Fibroblast of skin of scalp (primary cell): Measurements from ENCODE around the gene UXS1.

ENCODE experiments used
- DNase-seq: peaks from one replicate; pipeline ENCODE4 v3.0.0-alpha.2; 2013

The UXS1 gene

DNA sequence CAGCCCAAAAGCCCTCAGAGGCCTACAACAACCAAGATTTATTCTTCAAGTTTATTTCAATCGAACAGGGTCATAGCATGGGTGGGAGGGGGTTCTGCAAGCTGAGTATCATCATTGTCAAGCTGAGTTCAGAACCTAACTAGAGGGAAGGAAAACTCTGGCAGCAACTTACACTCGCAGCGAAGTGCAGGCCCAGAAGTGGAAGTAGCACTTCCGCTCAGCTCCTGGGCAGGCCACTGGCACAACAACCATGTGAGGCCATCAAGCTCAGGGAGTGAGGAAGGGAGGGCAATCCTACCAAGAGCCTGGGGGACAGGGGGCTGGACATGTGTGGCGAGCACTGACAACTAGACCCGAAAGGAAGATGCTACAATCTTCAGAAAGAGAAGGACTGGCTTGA, 4.8 kb downstream of the UXS1 start:
- no peak for DNase-seq

DNA sequence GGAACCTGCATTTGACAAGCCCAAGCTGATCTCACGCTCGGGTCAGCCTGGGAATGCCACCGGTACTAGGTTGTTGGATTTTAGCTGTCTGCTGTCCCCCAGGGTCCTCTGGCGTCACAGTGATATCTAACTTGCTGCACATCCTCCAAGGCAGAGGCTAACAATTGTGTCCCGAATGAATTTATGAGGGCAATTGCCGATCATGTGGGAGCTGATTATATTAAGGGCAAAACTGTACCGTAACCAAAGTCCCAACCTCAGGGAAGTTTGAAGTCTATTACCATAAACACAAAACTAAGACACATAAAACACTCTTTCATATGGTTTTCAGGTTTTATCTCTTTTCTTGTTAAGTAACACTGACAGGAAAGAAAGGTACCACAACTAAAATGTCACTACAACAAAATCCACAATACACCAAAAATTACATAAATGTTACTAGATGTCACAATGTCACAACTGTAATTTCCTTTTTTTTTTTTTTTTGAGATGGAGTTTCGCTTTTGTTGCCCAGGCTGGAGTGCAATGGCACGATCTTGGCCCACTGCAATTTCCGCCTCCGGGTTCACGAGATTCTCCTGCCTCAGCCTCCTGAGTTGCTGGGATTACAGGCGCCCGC, 6.7 kb downstream of the UXS1 start:
- no peak for DNase-seq

GRCh38 chr2:106185475-106186184, 8.5 kb downstream of the UXS1 start:
- no peak for DNase-seq

- no peak for DNase-seq
These were observed 9.2 kb downstream of the UXS1 start for GRCh38 chr2:106184857-106185256.

- no peak for DNase-seq
These were observed 9.7 kb downstream of the UXS1 start for GRCh38 chr2:106184394-106184793.

- DNase-seq, result peak; percentile 65
These were observed 10.9 kb downstream of the UXS1 start for GRCh38 chr2:106183101-106183696.

- no peak for DNase-seq
These were observed 13.0 kb downstream of the UXS1 start for GRCh38 chr2:106181064-106181463.

DNA sequence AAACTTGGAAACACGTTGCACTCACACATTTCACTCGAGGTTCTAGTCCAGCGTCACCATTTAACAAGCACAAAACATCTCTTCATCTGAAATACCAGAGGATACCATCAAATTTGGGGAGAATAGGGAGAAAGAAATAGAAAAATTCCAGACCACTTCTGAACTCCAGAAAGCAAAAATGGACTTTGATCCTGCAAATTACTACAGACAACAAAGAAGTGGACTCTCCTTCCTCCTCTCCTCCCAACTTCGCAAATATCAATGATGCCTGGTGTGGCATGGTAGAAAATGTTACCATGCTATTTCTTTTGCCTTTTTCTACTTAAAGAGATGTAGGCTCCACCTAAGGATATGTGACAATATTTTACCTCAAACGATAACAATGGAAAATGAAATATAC, 13.5 kb downstream of the UXS1 start:
- no peak for DNase-seq

DNA sequence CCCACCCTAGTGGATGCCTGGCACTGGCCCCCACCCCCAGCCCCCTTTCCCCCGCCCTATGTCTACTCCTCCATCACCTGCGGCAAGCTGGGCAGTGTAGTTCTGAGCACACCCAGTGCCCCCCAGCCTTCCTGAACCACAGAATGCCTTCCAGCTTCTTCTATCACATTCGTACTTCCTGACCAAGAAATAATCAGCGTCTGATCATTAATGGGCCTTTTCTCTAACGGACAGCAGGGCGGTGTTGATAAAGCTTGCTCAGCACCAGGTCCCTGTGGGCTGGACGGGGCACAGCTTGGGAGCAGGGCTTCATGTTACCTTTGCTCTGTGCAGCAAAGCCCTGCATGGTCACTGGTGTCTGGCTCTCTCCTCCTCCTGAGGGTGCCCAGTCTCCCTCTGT, 15.4 kb downstream of the UXS1 start:
- no peak for DNase-seq

DNA sequence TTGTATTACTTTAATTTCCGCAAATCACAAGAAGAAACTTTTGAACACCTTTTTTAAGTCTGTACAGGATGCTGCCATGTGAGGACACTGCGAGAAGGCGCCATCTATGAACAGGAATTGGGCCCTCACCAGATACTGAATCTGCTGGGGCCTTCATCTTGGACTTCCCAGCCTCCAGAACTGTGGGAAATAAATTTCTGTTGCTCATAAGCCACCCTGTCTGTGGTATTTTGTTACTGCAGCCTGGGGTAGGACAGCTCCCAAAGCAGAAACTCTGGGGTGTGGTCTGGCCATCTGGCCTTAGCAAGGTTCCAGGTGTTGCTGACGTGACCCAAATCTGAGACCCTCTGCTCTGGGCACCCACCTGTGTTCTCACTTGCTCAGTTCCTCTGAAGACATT, 16.5 kb downstream of the UXS1 start:
- DNase-seq, result no peak

DNA sequence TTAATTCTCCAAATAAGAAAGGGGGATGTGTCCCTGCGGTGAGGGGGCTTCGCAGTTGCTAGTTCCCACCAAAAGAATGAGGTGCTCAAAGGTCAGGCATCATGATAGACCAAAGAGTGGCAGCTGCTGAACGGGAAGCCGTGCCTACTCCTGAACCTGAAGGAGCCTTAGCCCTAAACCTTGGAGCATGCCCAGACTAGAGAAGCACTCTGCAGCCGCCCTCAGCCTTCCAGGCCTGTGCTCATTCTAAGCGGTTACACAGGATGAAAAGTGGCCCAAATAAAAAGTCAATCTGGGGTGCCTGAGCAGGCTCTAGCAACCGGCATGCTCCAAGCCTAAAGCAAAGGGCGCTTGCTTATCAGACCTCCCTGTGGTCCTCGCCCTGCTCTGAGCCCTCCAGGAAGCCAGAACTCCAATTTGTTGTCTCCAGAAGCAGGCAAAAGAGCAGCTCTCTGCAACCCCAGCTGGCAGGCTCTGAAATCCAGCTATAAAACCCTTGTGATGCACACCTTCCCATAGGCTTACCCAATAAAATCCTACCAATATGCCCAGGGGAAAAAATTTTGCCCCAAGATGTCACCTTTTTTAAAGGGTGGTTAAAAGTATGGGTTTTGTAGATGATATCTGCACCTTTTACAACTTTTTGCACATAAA, 17.5 kb downstream of the UXS1 start:
- no peak for DNase-seq

DNA sequence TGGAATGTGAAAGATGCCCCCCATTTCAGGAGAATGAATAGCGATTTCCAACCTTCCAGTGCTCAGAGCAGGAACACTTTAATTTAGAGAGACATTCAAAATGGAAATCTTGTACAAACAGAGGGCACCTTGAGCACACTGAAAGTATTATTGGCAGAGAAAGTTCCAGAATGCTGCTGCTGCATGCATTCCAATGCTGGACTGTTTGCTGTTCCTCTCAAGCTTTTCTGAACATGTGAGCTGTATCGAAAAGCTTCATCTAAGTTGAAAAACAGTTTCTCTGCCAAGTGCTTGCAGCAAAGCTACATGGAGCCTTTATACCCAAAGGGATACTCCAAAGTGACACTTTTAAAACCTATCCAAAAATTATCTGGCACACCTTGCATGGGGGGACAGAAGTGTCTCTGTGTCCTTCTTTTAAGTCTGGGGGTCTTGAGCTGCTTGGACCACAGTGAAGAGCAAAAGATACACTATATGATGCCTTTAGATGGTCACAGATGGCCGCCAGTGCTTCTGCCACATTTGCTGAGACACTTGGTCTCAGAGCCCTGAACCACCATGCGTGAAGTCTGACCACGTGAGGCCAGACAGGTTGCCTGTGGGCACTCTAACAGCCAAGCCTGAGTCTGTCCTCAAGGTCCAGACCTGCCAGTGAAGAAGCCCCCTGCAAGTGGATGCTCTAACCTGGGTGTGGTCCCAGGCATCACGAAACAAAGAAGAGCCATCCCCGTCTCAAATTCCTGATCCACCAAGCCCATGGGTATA, 18.8 kb downstream of the UXS1 start:
- DNase-seq, result no peak

GRCh38 chr2:106174056-106174455, 20.0 kb downstream of the UXS1 start:
- DNase-seq, result no peak

GRCh38 chr2:106172649-106173048, 21.5 kb downstream of the UXS1 start:
- no peak for DNase-seq

DNA sequence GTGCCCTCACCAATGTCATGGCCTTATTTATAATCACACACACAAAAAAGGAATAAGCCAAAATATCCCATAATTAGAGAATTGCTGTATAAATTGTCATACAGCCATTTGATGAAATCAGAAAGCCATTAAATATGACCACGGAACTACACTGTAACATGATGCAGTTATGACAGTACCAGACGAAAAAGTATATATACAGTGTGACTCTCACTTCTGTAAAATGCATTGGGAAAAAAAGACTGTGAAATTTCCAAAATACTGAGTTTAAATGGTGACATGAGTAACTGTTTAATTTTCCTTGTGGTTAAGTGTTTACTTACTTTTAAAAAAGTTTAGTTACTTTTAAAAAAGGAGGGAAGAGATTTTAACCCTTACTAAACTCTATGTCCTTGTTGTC, 25.4 kb downstream of the UXS1 start:
- no peak for DNase-seq

DNA sequence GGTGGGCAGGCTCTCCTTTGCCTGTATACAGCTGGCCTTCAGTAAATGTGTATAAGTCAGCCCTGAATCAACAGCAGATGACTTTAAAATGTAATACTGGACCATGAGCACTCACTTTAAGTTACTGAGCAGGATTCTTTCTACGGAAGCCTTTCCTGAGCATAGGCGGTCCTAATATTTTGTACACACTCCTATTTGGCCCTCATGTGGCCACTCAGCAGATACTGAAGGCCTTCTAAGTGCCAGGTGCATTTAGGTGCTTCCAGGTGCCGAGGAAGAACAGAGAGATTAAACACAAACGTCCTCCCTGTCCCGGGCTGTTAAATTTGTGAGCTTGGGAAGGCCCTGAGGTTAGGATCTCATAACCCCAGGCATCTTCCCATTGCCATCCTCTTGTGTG, 27.0 kb downstream of the UXS1 start:
- DNase-seq, result no peak

- DNase-seq, result no peak
These were observed 28.5 kb downstream of the UXS1 start for GRCh38 chr2:106165561-106165960.

GRCh38 chr2:106165029-106165428, 29.1 kb downstream of the UXS1 start:
- DNase-seq, result no peak

DNA sequence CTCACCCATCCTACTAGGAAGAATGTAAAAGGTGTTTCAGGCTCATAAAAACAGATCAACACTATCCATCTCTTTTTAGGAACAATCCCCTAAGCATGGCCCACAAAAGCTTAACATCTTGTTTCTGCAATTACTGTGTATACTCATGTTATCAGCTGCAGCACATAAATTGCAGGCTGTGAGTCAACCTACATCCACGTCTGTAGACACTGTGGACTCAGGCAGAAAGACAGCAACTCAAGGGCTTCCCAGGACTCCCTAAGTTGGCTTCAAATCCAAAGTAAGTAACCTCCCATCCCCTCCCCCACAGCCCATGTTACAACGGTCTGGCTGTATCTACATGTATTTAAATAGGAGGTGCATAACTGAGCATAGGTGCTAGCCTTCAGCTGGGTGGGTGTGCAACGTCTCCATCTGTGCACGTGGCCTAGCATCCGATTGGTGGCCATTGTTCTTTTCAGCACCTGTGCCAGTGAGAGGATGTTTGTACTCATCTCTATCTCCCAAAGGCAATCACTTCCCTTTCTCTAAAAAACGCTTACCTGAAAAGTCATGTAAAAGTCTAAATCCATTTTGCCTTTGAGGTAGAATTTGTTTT, 30.1 kb downstream of the UXS1 start:
- DNase-seq, result no peak

- peak; percentile 45 for DNase-seq
These were observed 31.9 kb downstream of the UXS1 start for GRCh38 chr2:106161938-106162820.

DNA sequence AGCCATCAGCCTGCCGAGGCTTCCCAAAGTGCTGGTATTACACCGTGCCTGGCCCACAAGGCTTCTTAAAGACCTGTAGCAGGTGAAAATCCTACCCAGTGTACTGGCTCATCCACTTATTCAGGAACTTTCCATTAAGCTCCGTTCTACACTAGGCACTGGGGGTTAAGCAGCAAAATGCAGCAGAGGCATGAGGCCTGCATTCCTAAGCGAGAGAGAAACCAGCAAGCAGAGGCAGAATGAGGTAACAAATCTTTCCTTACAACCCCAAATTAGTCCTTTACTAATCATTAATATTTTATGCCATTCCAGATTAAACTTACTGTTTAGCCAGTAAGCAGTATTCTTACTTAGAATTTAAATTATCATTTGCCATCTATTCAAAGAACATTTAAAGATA, 32.8 kb downstream of the UXS1 start:
- no peak for DNase-seq
